IPS-15b (cell line): ENCODE data around the gene DENND1A.

Experiments
- H3K27me3 ChIP-seq: one replicate; pipeline ENCODE4 v1.6.1; 2013; ENCODE audit warnings: low read length; ENCODE audit not compliant: control insufficient read depth, insufficient read depth
- H3K36me3 ChIP-seq: one replicate; pipeline ENCODE4 v1.6.1; 2013; ENCODE audit warnings: low read length; ENCODE audit not compliant: control insufficient read depth, insufficient read depth
- H3K4me1 ChIP-seq: one replicate; pipeline ENCODE4 v1.6.1; 2013; ENCODE audit warnings: mild to moderate bottlenecking, low read length; ENCODE audit not compliant: control insufficient read depth, insufficient read depth
- H3K4me3 ChIP-seq: one replicate; pipeline ENCODE4 v1.5.1; 2013; ENCODE audit warnings: low read depth, low read length
- H3K9ac ChIP-seq: one replicate; pipeline ENCODE4 v1.6.1; 2013; ENCODE audit warnings: low read depth, mild to moderate bottlenecking, low read length
- H3K9me3 ChIP-seq: one replicate; pipeline ENCODE4 v1.6.1; 2013; ENCODE audit warnings: mild to moderate bottlenecking, low read length; ENCODE audit not compliant: control insufficient read depth, insufficient read depth

DENND1A gene

GRCh38 chr9:123487944-123488548 is 441.9 kb downstream of the DENND1A start:
- Histone ChIP-seq H3K36me3 (no peaks in the 10 kb centered on the region), H3K4me3 (no peak overlapping the region), H3K9me3 (no peaks in the 10 kb centered on the region), H3K4me1 (peaks cover 15% of the 10 kb centered on the region), H3K27me3 (no peaks in the 10 kb centered on the region), H3K9ac (no peak overlapping the region)

- no peaks in the 10 kb centered on the region for H3K27me3 ChIP-seq
- no peak overlapping the region for H3K4me3 ChIP-seq
- H3K36me3 ChIP-seq: no peaks in the 10 kb centered on the region
- H3K9ac ChIP-seq: no peak overlapping the region
- peaks cover 21% of the 10 kb centered on the region for H3K4me1 ChIP-seq
- H3K9me3 ChIP-seq: no peaks in the 10 kb centered on the region
These were observed 443.5 kb downstream of the DENND1A start for GRCh38 chr9:123486431-123486830.

- H3K27me3 ChIP-seq: no peaks in the 10 kb centered on the region
- no peak overlapping the region for H3K9ac ChIP-seq
- H3K9me3 ChIP-seq: no peaks in the 10 kb centered on the region
- no peak overlapping the region for H3K4me3 ChIP-seq
- no peaks in the 10 kb centered on the region for H3K36me3 ChIP-seq
- H3K4me1 ChIP-seq: peaks cover 25% of the 10 kb centered on the region
These were observed 444.7 kb downstream of the DENND1A start for GRCh38 chr9:123485216-123485615.

GRCh38 chr9:123484130-123484529 is 445.8 kb downstream of the DENND1A start:
- H3K36me3 ChIP-seq: no peaks in the 10 kb centered on the region
- H3K4me1 ChIP-seq: peaks cover 23% of the 10 kb centered on the region
- H3K4me3 ChIP-seq: no peak overlapping the region
- no peaks in the 10 kb centered on the region for H3K9me3 ChIP-seq
- no peaks in the 10 kb centered on the region for H3K27me3 ChIP-seq
- no peak overlapping the region for H3K9ac ChIP-seq

GRCh38 chr9:123483191-123483803 is 446.6 kb downstream of the DENND1A start:
- no peak overlapping the region for H3K4me3 ChIP-seq
- no peaks in the 10 kb centered on the region for H3K9me3 ChIP-seq
- peaks cover 16% of the 10 kb centered on the region for H3K4me1 ChIP-seq
- H3K27me3 ChIP-seq: no peaks in the 10 kb centered on the region
- H3K36me3 ChIP-seq: no peaks in the 10 kb centered on the region
- H3K9ac ChIP-seq: no peak overlapping the region

- Histone ChIP-seq H3K9me3 (no peaks in the 10 kb centered on the region), H3K4me1 (peaks cover 14% of the 10 kb centered on the region), H3K36me3 (no peaks in the 10 kb centered on the region), H3K27me3 (no peaks in the 10 kb centered on the region), H3K4me3 (no peak overlapping the region), H3K9ac (no peak overlapping the region)
These were observed 447.5 kb downstream of the DENND1A start for GRCh38 chr9:123482295-123482968.

GRCh38 chr9:123481209-123481865 is 448.6 kb downstream of the DENND1A start:
- H3K36me3 ChIP-seq: no peaks in the 10 kb centered on the region
- H3K27me3 ChIP-seq: no peaks in the 10 kb centered on the region
- no peaks in the 10 kb centered on the region for H3K9me3 ChIP-seq
- peaks cover 14% of the 10 kb centered on the region for H3K4me1 ChIP-seq
- no peak overlapping the region for H3K4me3 ChIP-seq
- no peak overlapping the region for H3K9ac ChIP-seq

GRCh38 chr9:123480791-123481190 is 449.1 kb downstream of the DENND1A start:
- no peak overlapping the region for H3K9ac ChIP-seq
- no peaks in the 10 kb centered on the region for H3K27me3 ChIP-seq
- peaks cover 14% of the 10 kb centered on the region for H3K4me1 ChIP-seq
- H3K4me3 ChIP-seq: no peak overlapping the region
- H3K36me3 ChIP-seq: no peaks in the 10 kb centered on the region
- no peaks in the 10 kb centered on the region for H3K9me3 ChIP-seq

GRCh38 chr9:123480096-123480495 is 449.8 kb downstream of the DENND1A start:
- peaks cover 14% of the 10 kb centered on the region for H3K4me1 ChIP-seq
- H3K9me3 ChIP-seq: no peaks in the 10 kb centered on the region
- H3K36me3 ChIP-seq: no peaks in the 10 kb centered on the region
- no peak overlapping the region for H3K4me3 ChIP-seq
- H3K27me3 ChIP-seq: no peaks in the 10 kb centered on the region
- H3K9ac ChIP-seq: no peak overlapping the region

- Histone ChIP-seq H3K4me1 (peaks cover 14% of the 10 kb centered on the region), H3K36me3 (no peaks in the 10 kb centered on the region), H3K9ac (no peak overlapping the region), H3K4me3 (no peak overlapping the region), H3K9me3 (no peaks in the 10 kb centered on the region), H3K27me3 (no peaks in the 10 kb centered on the region)
These were observed 450.8 kb downstream of the DENND1A start for GRCh38 chr9:123478967-123479602.

- H3K4me1 ChIP-seq: peaks cover 13% of the 10 kb centered on the region
- H3K27me3 ChIP-seq: no peaks in the 10 kb centered on the region
- no peaks in the 10 kb centered on the region for H3K9me3 ChIP-seq
- no peak overlapping the region for H3K9ac ChIP-seq
- H3K4me3 ChIP-seq: no peak overlapping the region
- no peaks in the 10 kb centered on the region for H3K36me3 ChIP-seq
These were observed 451.8 kb downstream of the DENND1A start for GRCh38 chr9:123478160-123478559.
